GM19468 (cell line): ENCODE results near the gene C9.

Experiments used
- ATAC-seq: cut with Tn5 transposase; IDR thresholded peaks from one replicate; pipeline ENCODE4 v1.9.1; 2021; ENCODE audit warnings: mild to moderate bottlenecking, moderate library complexity, moderate number of reproducible peaks; ENCODE audit not compliant: unreplicated experiment; ENCODE audit errors: extremely low read depth

Gene C9

GRCh38 chr5:39376293-39376714 is 12.0 kb upstream of the C9 start:
- ATAC-seq, result peak; percentile 57

- no peak for ATAC-seq
Measured at GRCh38 chr5:39373791-39374190, 9.5 kb upstream of the C9 start.

- ATAC-seq, result no peak
Measured at GRCh38 chr5:39371367-39371635, 7.0 kb upstream of the C9 start.

GRCh38 chr5:39370555-39371366 is 6.5 kb upstream of the C9 start:
- no peak for ATAC-seq

GRCh38 chr5:39369123-39369815 is 5.0 kb upstream of the C9 start:
- ATAC-seq, result no peak

GRCh38 chr5:39368116-39368515 is 3.8 kb upstream of the C9 start:
- no peak for ATAC-seq

GRCh38 chr5:39367711-39368110 is 3.4 kb upstream of the C9 start:
- ATAC-seq, result no peak

GRCh38 chr5:39363217-39363616 is 1.1 kb downstream of the C9 start:
- no peak for ATAC-seq

- ATAC-seq, result no peak
Measured at GRCh38 chr5:39362646-39363045, 1.6 kb downstream of the C9 start.

- ATAC-seq, result no peak
Measured at GRCh38 chr5:39361306-39361705, 3.0 kb downstream of the C9 start.

GRCh38 chr5:39360471-39361111 is 3.7 kb downstream of the C9 start:
- no peak for ATAC-seq

GRCh38 chr5:39356263-39356662 is 8.0 kb downstream of the C9 start:
- ATAC-seq, result no peak

GRCh38 chr5:39355324-39355723 is 9.0 kb downstream of the C9 start:
- ATAC-seq, result no peak

- no peak for ATAC-seq
Measured at GRCh38 chr5:39353717-39354399, 10.4 kb downstream of the C9 start.

- ATAC-seq, result no peak
Measured at GRCh38 chr5:39352951-39353350, 11.3 kb downstream of the C9 start.

- no peak for ATAC-seq
Measured at GRCh38 chr5:39352170-39352569, 12.1 kb downstream of the C9 start.

GRCh38 chr5:39349484-39349883 is 14.8 kb downstream of the C9 start:
- ATAC-seq, result no peak

- ATAC-seq, result no peak
Measured at GRCh38 chr5:39342460-39342859, 21.8 kb downstream of the C9 start.

GRCh38 chr5:39341896-39342295 is 22.4 kb downstream of the C9 start:
- no peak for ATAC-seq

GRCh38 chr5:39340506-39340905 is 23.8 kb downstream of the C9 start:
- ATAC-seq, result no peak
